Measurements from ENCODE around the gene ZNF652.

DNA sequence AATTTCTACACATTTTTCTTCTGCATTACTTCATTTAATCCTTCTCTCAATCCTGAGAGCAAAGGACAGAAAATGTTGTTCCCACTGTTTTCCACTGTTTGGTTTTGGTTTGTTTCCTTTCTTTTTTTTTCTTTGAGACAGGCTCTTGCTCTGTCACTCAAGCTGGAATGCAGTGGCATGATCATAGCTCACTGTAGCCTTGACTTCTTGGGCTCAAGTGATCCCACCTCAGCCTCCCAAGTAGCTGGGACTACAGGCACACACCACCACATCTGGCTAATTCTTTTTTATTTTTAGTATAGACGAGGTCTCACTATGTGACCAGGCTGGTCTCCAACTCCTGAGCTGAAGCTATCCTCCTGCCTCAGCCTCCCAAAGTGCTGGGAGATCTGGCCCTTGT lies 7.0 kb upstream of the ZNF652 start:
- TF ChIP-seq CTCF (optimal IDR thresholded peaks at IDR 0.05 in 1 of 3, IDR thresholded peaks at IDR 0.05 in 1 of 3, conservative IDR thresholded peaks at IDR 0.05 in 1 of 3; ENCODE audit: extremely low read depth in 1 of 3, insufficient read depth in 2 of 3, low read length in 3 of 3): no peak
- no peak for TF ChIP-seq EZH2 (IDR thresholded peaks at IDR 0.05; ENCODE audit: low read length)
